RPMI8226 (cell line): Measurements from ENCODE around the gene LRP1-AS.

Experiments
- DNase-seq: peaks from one replicate; pipeline ENCODE4 v3.0.0-alpha.2; 2015

Gene LRP1-AS

DNA sequence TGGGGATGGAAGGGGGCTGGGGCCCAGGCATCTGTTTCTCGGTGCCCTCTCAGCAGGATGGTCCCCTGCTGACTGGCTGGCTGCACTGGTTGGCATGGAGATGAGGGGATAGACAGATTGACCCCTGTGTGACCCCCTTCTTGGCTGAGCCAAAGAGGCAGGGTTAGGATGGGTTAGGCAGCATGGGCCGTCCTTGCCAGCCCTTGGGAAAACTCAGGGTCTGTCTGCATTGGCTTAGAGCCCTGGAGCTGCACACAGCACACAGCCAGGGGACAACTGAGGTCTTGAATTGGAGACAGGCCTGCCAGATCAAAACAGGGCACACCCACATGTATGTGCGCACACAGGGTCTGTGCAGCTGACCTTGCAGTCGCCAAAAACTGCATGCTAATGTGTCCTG is 11.2 kb upstream of the LRP1-AS start:
- DNase-seq: no peak

DNA sequence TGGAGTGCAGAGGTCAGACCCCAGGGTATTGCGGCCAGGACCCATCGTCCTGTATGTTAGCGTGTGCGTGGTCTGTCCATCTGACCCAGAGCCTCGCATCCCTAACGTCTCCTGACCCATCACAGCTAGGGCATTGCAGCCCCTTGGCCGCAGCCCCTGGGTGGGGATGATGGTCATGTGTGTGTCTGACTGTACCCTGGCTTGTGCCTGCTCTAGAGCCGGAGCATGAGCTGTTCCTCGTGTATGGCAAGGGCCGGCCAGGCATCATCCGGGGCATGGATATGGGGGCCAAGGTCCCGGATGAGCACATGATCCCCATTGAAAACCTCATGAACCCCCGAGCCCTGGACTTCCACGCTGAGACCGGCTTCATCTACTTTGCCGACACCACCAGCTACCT is 10.8 kb upstream of the LRP1-AS start:
- no peak for DNase-seq

- DNase-seq: no peak
These were observed 10.3 kb upstream of the LRP1-AS start for GRCh38 chr12:57157588-57158173.

DNA sequence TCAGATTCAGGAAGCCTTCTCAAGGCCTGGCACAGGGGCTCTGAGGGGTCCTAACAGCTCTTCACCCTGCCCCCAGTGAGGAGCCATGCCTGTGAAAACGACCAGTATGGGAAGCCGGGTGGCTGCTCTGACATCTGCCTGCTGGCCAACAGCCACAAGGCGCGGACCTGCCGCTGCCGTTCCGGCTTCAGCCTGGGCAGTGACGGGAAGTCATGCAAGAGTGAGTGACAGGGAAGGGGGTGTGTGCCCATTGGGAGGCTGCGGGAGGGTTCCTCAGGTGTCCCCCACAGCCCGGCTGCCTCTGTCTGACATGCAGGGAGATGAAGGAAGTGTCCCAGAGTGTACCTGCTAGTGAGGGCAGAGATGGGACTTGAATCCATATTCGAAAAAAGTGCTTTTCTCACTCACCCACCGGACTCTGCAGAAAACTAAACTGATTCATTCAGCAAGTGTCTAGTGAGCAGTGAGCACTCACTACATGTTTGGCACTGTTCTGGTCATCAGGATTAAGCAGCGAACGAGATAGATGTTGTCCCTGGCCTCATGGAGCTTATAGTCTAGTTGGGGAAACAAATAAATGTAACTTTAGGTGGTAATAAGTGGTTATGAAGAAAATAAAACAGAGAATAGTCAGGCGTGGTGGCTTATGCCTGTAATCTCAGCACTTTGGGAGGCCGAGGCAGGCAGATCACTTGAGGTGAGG is 9.4 kb upstream of the LRP1-AS start:
- no peak for DNase-seq

- DNase-seq: no peak
These were observed 7.5 kb upstream of the LRP1-AS start for GRCh38 chr12:57154804-57155434.

DNA sequence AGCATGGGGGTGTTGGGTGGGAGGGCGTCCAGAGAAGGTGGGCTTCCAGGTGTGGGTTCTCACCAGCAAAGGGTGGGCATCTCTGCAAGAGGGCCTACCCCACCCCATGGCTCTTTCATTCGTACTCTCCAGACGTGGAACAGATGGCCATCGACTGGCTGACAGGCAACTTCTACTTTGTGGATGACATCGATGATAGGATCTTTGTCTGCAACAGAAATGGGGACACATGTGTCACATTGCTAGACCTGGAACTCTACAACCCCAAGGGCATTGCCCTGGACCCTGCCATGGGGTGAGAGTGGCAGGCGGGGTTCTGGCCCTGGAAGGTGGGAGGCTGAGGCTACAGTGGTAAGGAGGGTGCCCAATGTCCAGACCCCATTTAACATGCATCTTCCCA is 6.7 kb upstream of the LRP1-AS start:
- DNase-seq: no peak

GRCh38 chr12:57153415-57153997 is 6.1 kb upstream of the LRP1-AS start:
- no peak for DNase-seq

DNA sequence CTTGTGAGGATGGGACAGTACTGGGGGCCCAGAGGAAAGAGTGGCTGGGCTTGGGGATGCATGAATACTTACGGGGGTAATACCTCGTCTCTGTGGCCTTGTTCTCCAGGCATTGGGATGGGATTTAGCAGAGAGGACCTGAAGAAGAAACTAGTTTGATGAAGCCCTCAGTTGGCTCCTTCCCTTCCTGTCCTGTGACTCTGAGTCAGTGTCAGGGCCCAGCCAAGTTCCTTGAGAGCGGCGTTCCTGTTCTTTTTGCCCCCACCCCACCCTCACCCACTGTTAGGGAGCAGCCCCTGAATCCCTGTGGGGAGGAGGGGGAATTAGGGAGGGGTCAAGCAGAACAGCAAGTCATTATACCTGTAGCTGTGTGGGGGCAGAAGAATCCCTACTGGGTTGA is 5.2 kb upstream of the LRP1-AS start:
- no peak for DNase-seq

- DNase-seq: no peak
These were observed 4.6 kb upstream of the LRP1-AS start for GRCh38 chr12:57151741-57152630.

GRCh38 chr12:57150400-57151000 is 3.1 kb upstream of the LRP1-AS start:
- DNase-seq: no peak

GRCh38 chr12:57149245-57149900 is 2.0 kb upstream of the LRP1-AS start:
- no peak for DNase-seq

DNA sequence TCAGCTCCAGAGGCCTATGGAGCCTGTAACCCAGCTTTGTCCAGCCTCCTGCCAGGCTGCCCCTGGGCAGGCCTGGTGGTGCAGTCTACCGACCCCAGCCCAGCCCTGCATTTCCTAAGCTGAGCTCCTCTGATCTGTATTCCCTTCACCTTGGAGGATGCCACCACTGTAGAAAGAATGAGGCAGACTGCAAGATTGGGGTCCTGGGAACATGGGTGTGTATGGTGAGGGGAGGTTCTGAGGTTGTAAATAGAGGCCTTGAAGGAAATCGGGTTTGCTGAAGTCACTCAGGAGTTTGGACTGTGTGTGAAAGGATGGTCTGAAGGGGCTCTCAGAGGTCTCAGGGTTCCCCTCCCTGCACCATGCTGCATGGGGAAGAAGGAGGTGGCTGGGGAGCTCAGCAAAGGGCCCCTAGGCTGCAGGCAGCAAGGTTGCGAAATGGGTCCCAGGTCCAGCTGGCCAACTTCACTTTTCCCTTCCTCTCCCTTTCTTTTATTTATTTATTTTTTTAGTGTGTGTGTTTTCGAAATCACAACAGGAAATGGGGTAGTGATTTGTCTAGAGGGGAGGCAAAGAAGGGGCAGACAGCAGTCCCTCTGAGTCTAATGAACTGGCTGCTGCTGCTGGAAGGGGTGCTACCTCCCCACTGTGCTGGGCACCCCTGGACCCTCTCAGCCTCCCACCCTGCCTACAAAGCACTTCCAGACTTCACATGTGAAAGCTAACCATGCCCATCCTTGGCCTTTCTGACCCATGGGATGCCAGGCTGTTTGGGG is 1.2 kb upstream of the LRP1-AS start:
- no peak for DNase-seq

DNA sequence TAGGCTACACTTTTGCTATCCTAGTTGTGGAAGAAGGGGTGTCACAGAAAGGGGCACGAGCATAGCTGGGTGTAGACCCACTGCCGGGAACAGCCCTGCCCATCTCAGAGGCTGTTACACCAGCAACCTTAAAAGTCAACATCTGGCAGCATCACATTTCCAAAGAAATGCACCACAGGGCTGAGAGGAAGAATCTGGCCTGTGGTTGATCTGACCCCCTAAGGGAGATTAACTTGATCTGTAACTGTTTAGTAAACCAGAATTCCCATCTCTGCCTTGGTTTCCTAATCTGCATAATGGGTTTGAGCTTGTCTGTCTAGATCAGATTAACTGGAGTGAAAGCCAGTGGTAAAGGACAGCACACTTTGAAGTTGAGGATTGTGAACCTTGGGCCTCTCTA is 1.3 kb downstream of the LRP1-AS start:
- DNase-seq: no peak

DNA sequence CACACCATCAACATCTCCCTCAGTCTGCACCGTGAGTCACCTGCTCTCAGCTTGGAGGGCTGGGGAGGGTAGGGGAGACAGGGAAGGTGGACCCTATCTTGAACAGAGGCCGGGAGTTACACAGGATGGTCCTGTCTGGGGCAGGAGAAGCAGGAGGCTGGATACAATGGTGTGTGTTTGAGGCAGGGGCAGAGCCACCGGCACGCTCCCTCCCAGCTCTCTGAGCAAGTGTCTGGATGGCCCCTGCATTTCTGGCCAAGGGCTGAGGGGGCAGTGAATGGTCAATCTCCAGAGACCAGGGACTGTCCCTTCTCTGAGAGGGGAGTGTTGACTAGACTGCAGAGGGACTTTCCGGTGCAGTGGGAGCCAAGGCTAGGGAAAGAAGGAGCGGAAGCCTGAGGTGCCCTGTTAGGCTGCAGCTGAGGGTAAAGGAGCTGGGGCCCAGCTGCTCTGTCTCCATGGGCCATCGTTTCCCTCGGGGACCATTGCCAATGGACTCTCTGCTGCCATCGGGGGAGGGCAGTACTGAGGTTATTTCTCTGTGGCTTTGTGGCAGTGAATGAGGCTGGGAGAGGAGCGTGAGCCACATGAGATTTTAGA is 1.9 kb downstream of the LRP1-AS start:
- DNase-seq: no peak

GRCh38 chr12:57143454-57143853 is 4.0 kb downstream of the LRP1-AS start:
- DNase-seq: no peak

- DNase-seq: no peak
These were observed 4.7 kb downstream of the LRP1-AS start for GRCh38 chr12:57142727-57143126.

DNA sequence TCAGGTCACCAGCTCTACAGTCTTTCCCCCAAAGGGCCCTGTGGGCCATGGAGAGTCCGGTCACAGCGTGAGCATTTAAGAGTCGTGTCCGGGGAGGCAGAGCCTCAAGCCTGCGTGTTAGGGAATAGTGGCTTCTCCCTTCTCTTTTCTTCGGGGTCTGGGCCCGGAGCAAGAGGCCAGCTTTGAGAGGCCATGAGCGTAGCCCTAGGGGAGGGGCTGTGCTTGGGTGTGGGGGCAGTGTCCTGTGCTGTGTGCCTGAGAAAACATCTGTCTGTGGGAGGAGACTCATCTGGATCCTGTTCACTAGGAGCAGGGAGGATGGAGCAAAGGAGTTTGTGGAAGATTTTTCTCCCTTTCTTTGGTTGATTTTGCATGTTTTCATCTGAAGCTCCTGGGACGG is 5.3 kb downstream of the LRP1-AS start:
- no peak for DNase-seq

GRCh38 chr12:57141249-57141648 is 6.2 kb downstream of the LRP1-AS start:
- no peak for DNase-seq

- DNase-seq: no peak
These were observed 7.4 kb downstream of the LRP1-AS start for GRCh38 chr12:57139796-57140649.
